Measurements from ENCODE around the gene XIRP1. TPM values are rescaled to one million over a fixed set of nuclear protein-coding genes. Genes with fewer than 3 reads are reported as not detected.

Gene XIRP1
- total RNA-seq, 4 donors from 2014 or later: 0.76 TPM; not detected in 3

DNA sequence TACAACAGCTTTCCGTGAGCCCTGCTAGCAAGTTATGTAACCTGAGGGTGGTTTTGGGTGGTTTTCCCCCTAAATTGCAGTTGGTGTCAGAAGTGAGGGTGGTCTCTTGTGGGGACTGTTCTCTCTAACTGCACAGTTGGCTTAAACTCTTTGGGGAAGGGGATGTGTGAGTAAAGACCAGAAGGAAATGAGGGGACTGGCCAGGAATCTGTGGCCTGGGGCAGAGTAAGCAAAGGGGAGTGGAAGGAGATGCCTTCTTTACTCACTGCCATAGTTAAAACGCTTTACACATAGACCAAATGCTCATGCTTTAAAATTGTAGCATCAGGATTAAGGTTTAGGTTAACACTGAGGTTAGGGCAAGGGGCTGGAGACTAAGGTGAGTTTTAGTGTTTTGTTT lies 21.2 kb upstream of the XIRP1 start:
- no peak overlapping the region for H3K4me3 ChIP-seq
- no peak for DNase-seq
- no peaks in the 10 kb centered on the region for H3K36me3 ChIP-seq
- TF ChIP-seq, protein P1, sequence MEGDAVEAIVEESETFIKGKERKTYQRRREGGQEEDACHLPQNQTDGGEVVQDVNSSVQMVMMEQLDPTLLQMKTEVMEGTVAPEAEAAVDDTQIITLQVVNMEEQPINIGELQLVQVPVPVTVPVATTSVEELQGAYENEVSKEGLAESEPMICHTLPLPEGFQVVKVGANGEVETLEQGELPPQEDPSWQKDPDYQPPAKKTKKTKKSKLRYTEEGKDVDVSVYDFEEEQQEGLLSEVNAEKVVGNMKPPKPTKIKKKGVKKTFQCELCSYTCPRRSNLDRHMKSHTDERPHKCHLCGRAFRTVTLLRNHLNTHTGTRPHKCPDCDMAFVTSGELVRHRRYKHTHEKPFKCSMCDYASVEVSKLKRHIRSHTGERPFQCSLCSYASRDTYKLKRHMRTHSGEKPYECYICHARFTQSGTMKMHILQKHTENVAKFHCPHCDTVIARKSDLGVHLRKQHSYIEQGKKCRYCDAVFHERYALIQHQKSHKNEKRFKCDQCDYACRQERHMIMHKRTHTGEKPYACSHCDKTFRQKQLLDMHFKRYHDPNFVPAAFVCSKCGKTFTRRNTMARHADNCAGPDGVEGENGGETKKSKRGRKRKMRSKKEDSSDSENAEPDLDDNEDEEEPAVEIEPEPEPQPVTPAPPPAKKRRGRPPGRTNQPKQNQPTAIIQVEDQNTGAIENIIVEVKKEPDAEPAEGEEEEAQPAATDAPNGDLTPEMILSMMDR (IDR thresholded peaks at IDR 0.05): no peak
- TF ChIP-seq POLR2A (IDR thresholded peaks at IDR 0.05): no peak
- H3K4me1 ChIP-seq: peaks cover 0 to under 1% (median 0%) of the 10 kb centered on the region in 4 donors
- no peak overlapping the region for H3K27ac ChIP-seq
- no peaks in the 10 kb centered on the region for H3K27me3 ChIP-seq
- H3K9me3 ChIP-seq: no peaks in the 10 kb centered on the region

GRCh38 chr3:39212665-39213064 lies 20.3 kb upstream of the XIRP1 start:
- Histone ChIP-seq H3K27me3 (no peaks in the 10 kb centered on the region), H3K4me1 (peaks cover 0 to 10% (median 0%) of the 10 kb centered on the region in 4 donors), H3K36me3 (no peaks in the 10 kb centered on the region), H3K9me3 (no peaks in the 10 kb centered on the region), H3K4me3 (no peak overlapping the region), H3K27ac (no peak overlapping the region)
- no peak for TF ChIP-seq POLR2A (IDR thresholded peaks at IDR 0.05)
- TF ChIP-seq, protein P1 (IDR thresholded peaks at IDR 0.05): no peak
- DNase-seq: no peak

- Histone ChIP-seq H3K27me3 (no peaks in the 10 kb centered on the region), H3K4me1 (peaks cover 0 to 12% (median 0%) of the 10 kb centered on the region in 4 donors), H3K36me3 (no peaks in the 10 kb centered on the region), H3K4me3 (no peak overlapping the region), H3K9me3 (no peaks in the 10 kb centered on the region), H3K27ac (no peak overlapping the region)
- DNase-seq: no peak
- TF ChIP-seq, protein P1 (IDR thresholded peaks at IDR 0.05): no peak
- TF ChIP-seq POLR2A (IDR thresholded peaks at IDR 0.05): no peak
Observed at GRCh38 chr3:39211332-39212130, 19.1 kb upstream of the XIRP1 start.

GRCh38 chr3:39210078-39210477 lies 17.7 kb upstream of the XIRP1 start:
- Histone ChIP-seq H3K4me3 (no peak overlapping the region), H3K4me1 (peaks cover 0 to 12% (median 0%) of the 10 kb centered on the region in 4 donors), H3K27ac (no peak overlapping the region), H3K36me3 (no peaks in the 10 kb centered on the region), H3K27me3 (no peaks in the 10 kb centered on the region), H3K9me3 (no peaks in the 10 kb centered on the region)
- no peak for TF ChIP-seq POLR2A (IDR thresholded peaks at IDR 0.05)
- TF ChIP-seq, protein P1 (IDR thresholded peaks at IDR 0.05): no peak
- no peak for DNase-seq

DNA sequence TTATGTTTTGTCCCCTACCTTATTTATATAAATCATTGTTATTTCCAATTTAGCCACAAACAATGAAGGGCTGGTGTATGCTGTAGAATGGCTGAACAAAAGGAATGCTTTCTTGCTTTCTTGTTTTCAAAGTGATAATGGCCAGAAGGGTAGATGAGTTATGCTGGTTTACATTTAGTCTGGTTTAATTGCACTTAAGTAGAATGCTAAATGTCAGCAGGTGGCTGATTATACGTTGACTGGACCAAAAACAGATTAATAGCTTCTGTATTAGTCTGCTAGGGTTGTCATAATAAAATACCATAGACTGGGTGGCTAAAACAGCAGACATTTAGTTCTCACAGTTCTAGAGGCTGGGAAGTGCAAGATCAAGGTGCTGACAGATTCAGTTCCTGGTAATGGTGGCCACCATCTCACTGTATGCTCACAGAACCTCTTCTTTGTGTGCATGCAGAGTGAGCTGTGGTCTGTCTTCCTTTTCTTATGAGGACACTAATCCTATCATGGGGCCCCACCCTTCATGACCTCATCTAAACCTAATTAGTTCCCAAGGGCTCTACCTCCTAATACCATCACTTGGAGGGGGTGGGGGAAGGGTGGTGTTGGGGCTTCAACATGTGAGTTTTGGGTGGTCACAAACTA lies 17.1 kb upstream of the XIRP1 start:
- Histone ChIP-seq H3K9me3 (no peaks in the 10 kb centered on the region), H3K4me1 (peaks cover 0 to 12% (median 0%) of the 10 kb centered on the region in 4 donors), H3K36me3 (no peaks in the 10 kb centered on the region), H3K27ac (no peak overlapping the region), H3K4me3 (no peak overlapping the region), H3K27me3 (no peaks in the 10 kb centered on the region)
- DNase-seq: no peak
- TF ChIP-seq, protein P1 (IDR thresholded peaks at IDR 0.05): no peak
- TF ChIP-seq POLR2A (IDR thresholded peaks at IDR 0.05): no peak

Measured in Peyer's patch (tissue), 4 donors.